Neural cell (in vitro differentiated cells): ENCODE measurements around the gene NPHP4. TPM values are rescaled to one million over a fixed set of nuclear protein-coding genes. Genes with fewer than 3 reads are reported as not detected.

Experiments used
- H2AFZ ChIP-seq: fragments of 200-600, 300-800 bp; sonication (generic), shearing (Covaris generic); 2 replicates; pipeline ENCODE4 v1.6.0; 2014; ENCODE audit warnings: low read depth, mild to moderate bottlenecking, antibody characterized with exemption, low read length, moderate library complexity
- H3F3A ChIP-seq: fragments of 200-600 bp; shearing (Covaris generic); 2 replicates; pipeline ENCODE4 v1.6.1; 2016; ENCODE audit warnings: mild to moderate bottlenecking, moderate library complexity, mixed read lengths, antibody characterized with exemption, low read length; ENCODE audit not compliant: insufficient read depth, poor library complexity, severe bottlenecking
- H3K27ac ChIP-seq: fragments of 200-600, 300-800 bp; sonication (generic), shearing (Covaris generic); 2 replicates; pipeline ENCODE4 v1.5.1; 2014; ENCODE audit warnings: mild to moderate bottlenecking, low read length, moderate library complexity
- H3K27me3 ChIP-seq: fragments of 300-800, 200-600 bp; sonication (generic), shearing (Covaris generic); 2 replicates; pipeline ENCODE4 v1.6.0; 2014; ENCODE audit warnings: mild to moderate bottlenecking, low read depth, low read length, moderate library complexity; ENCODE audit not compliant: insufficient read depth
- H3K36me3 ChIP-seq: fragments of 300-800, 200-600 bp; sonication (generic), shearing (Covaris generic); 2 replicates; pipeline ENCODE4 v1.5.1; 2014; ENCODE audit warnings: mild to moderate bottlenecking, antibody characterized with exemption, low read length, moderate library complexity; ENCODE audit not compliant: insufficient read depth
- H3K4me2 ChIP-seq: fragments of 300-800, 200-600 bp; sonication (generic), shearing (Covaris generic); 2 replicates; pipeline ENCODE4 v1.6.0; 2014; ENCODE audit warnings: mild to moderate bottlenecking, low read length
- H3K4me3 ChIP-seq: fragments of 300-800, 200-600 bp; sonication (generic), shearing (Covaris generic); 2 replicates; pipeline ENCODE4 v1.5.1; 2014; ENCODE audit warnings: mild to moderate bottlenecking, low read length, moderate library complexity
- H3K79me2 ChIP-seq: fragments of 200-600 bp; shearing (Covaris generic); replicated peaks from 2 replicates; pipeline ENCODE4 v1.6.0; 2014; ENCODE audit warnings: mild to moderate bottlenecking, low read length, moderate library complexity; ENCODE audit not compliant: insufficient read depth
- H3K9ac ChIP-seq: fragments of 300-800, 200-600 bp; sonication (generic), shearing (Covaris generic); 2 replicates; pipeline ENCODE4 v1.6.1; 2016; ENCODE audit warnings: mild to moderate bottlenecking, low read length, mixed read lengths
- H3K9me2 ChIP-seq: fragments of 200-600 bp; shearing (Covaris generic); 2 replicates; pipeline ENCODE4 v1.6.1; 2016; ENCODE audit warnings: mild to moderate bottlenecking, low read length, mixed read lengths; ENCODE audit not compliant: insufficient read depth
- H3K9me3 ChIP-seq: fragments of 200-600, 300-800 bp; sonication (generic), shearing (Covaris generic); 2 replicates; pipeline ENCODE4 v1.6.1; 2016; ENCODE audit warnings: mild to moderate bottlenecking, mixed run types, low read length, moderate library complexity, mixed read lengths
- H4K20me1 ChIP-seq: fragments of 200-600 bp; shearing (Covaris generic); 2 replicates; pipeline ENCODE4 v1.6.1; 2016; ENCODE audit warnings: mild to moderate bottlenecking, mixed run types; ENCODE audit not compliant: insufficient read depth
- CTCF ChIP-seq: fragments of 450-650 bp; IDR thresholded peaks from 2 replicates; pipeline ENCODE4 v1.5.1; 2014; ENCODE audit warnings: antibody characterized with exemption, mild to moderate bottlenecking, moderate library complexity; ENCODE audit not compliant: poor library complexity, severe bottlenecking
- EP300 ChIP-seq: fragments of 450-650 bp; conservative IDR thresholded peaks from 2 replicates; pipeline ENCODE4 v1.6.1; 2014; ENCODE audit warnings: antibody characterized with exemption, mild to moderate bottlenecking, moderate library complexity; ENCODE audit not compliant: poor library complexity, severe bottlenecking
- EZH2 ChIP-seq: fragments of 200-600, 300-800 bp; shearing (Covaris generic), sonication (generic); IDR thresholded peaks from 2 replicates; pipeline ENCODE4 v1.6.1; 2014; ENCODE audit warnings: antibody characterized with exemption, low read length, borderline replicate concordance, mild to moderate bottlenecking; ENCODE audit not compliant: insufficient read depth, poor library complexity, severe bottlenecking
- MXI1 ChIP-seq: fragments of 450-650 bp; conservative IDR thresholded peaks from 2 replicates; pipeline ENCODE4 v1.6.1; 2014; ENCODE audit warnings: antibody characterized with exemption, mild to moderate bottlenecking; ENCODE audit not compliant: poor library complexity, severe bottlenecking
- POLR2AphosphoS5 ChIP-seq: IDR thresholded peaks from 2 replicates; pipeline ENCODE4 v1.6.1; 2012
- RAD21 ChIP-seq: fragments of 450-650 bp; conservative IDR thresholded peaks from 2 replicates; pipeline ENCODE4 v1.6.1; 2014; ENCODE audit warnings: antibody characterized with exemption, mild to moderate bottlenecking, moderate library complexity
- REST ChIP-seq: IDR thresholded peaks from 2 replicates; pipeline ENCODE4 v1.6.1; 2012; ENCODE audit warnings: borderline replicate concordance
- SMC3 ChIP-seq: fragments of 450-650 bp; conservative IDR thresholded peaks from 2 replicates; pipeline ENCODE4 v1.6.1; 2014; ENCODE audit warnings: antibody characterized with exemption, mild to moderate bottlenecking, moderate library complexity; ENCODE audit not compliant: poor library complexity
- TAF1 ChIP-seq: IDR thresholded peaks from 2 replicates; pipeline ENCODE4 v1.6.1; 2012; ENCODE audit warnings: low read depth
- polyA plus RNA-seq: library from polyadenylated mRNA; depleted of rRNA; stranded (reverse); fragments of >200 nt; gene quantifications from 2 replicates; pipeline ENCODE4 v1.2.3, GENCODE V29; 2014

Gene NPHP4
- polyA plus RNA-seq, 1 donor from 2014 or later: 17.1 TPM

GRCh38 chr1:5979536-5980313 is 12.5 kb downstream of the NPHP4 start:
- Histone ChIP-seq H3K9ac (no peak overlapping the region), H2AFZ (no peak overlapping the region), H3K4me2 (no peak overlapping the region)

GRCh38 chr1:5978452-5978851 is 13.8 kb downstream of the NPHP4 start:
- no peaks in the 10 kb centered on the region for H3K79me2 ChIP-seq
- no peak overlapping the region for H3K4me2 ChIP-seq
- no peak overlapping the region for H3K9ac ChIP-seq
- H3K27me3 ChIP-seq: no peaks in the 10 kb centered on the region
- no peaks in the 10 kb centered on the region for H3K9me2 ChIP-seq
- H2AFZ ChIP-seq: no peak overlapping the region
- H3K9me3 ChIP-seq: no peaks in the 10 kb centered on the region
- H3F3A ChIP-seq: no peaks in the 10 kb centered on the region
- H4K20me1 ChIP-seq: no peaks in the 10 kb centered on the region
- H3K27ac ChIP-seq: no peak overlapping the region
- H3K4me3 ChIP-seq: no peak overlapping the region
- no peaks in the 10 kb centered on the region for H3K36me3 ChIP-seq
- TF ChIP-seq CTCF (no peak), SMC3 (no peak), MXI1 (no peak), EP300 (no peak), RAD21 (no peak), EZH2 (no peak), POLR2AphosphoS5 (no peak)

More at GRCh38 chr1:5979536-5980313, 12.5 kb downstream of the NPHP4 start:
- Histone ChIP-seq H3K4me3 (no peak overlapping the region), H3F3A (no peaks in the 10 kb centered on the region), H3K27ac (no peak overlapping the region), H3K79me2 (no peaks in the 10 kb centered on the region), H4K20me1 (no peaks in the 10 kb centered on the region), H3K9me2 (no peaks in the 10 kb centered on the region), H3K36me3 (no peaks in the 10 kb centered on the region), H3K27me3 (no peaks in the 10 kb centered on the region), H3K9me3 (no peaks in the 10 kb centered on the region)
- no peak for TF ChIP-seq EP300
- TF ChIP-seq EZH2: no peak
- no peak for TF ChIP-seq CTCF
- no peak for TF ChIP-seq SMC3
- no peak for TF ChIP-seq REST
- TF ChIP-seq POLR2AphosphoS5: no peak
- no peak for TF ChIP-seq MXI1
- TF ChIP-seq RAD21: no peak
- no peak for TF ChIP-seq TAF1
